ENCODE measurements around the gene MCRIP1. TPM values are rescaled to one million over a fixed set of nuclear protein-coding genes. Genes with fewer than 3 reads are reported as not detected.

The MCRIP1 gene
- total and polyA plus RNA-seq, 2 of the 13 experiments (the other 11 are each of a cell fraction or from before 2014, with no cell fraction given): 79.7 to 84.9 TPM

- ATAC-seq: no peak
- Histone ChIP-seq H3K4me1 (ENCODE audit: insufficient read depth, low read length) (peaks cover 77% of the 10 kb centered on the region), H3K4me3 (replicated peaks in 1 of 3; ENCODE audit: insufficient read depth in 1 of 3, low read depth in 2 of 3, low read length in 3 of 3) (peak overlapping the region; percentile 80 to 98 (median 90)), H3K36me3 (replicated peaks in 1 of 2; ENCODE audit: control insufficient read depth in 1 of 2, insufficient read depth in 2 of 2, low read length in 2 of 2) (peaks cover 26 to 55% of the 10 kb centered on the region in 2 experiments), H3K27ac (ENCODE audit: extremely low read length, insufficient read depth, low read length) (peak overlapping the region; percentile 83), H4K20me1 (ENCODE audit: insufficient read depth, low read length) (peaks cover 32% of the 10 kb centered on the region), H2AFZ (ENCODE audit: low read length) (no peak overlapping the region), H3K9ac (ENCODE audit: insufficient read depth, low read depth, low read length) (peak overlapping the region; percentile 97), H3K9me3 (ENCODE audit: low read length) (no peaks in the 10 kb centered on the region), H3K4me2 (ENCODE audit: low read depth, low read length) (peak overlapping the region; percentile 99), H3K79me2 (ENCODE audit: insufficient read depth, low read length) (peaks cover 85% of the 10 kb centered on the region), H3K27me3 (ENCODE audit: control insufficient read depth in 1 of 2, insufficient read depth in 2 of 2, low read length in 2 of 2) (no peaks in the 10 kb centered on the region; a peak in 1 of 5 replicates)
- DNase-seq (ENCODE audit: low spot score): no peak
- FAIRE-seq: no peak
- intact Hi-C loops (cut with micrococcal nuclease; ENCODE audit: unreplicated experiment) (no loop called here), in situ Hi-C loops (cut with HindIII; ENCODE audit: extremely low pct_ligation_motif_present, low pct_unique_long_range_greater_than_20kb) (no loop called here)
- CTCF ChIA-PET (ENCODE audit: low intra/inter-chr PET ratio, low total read pairs): interaction anchor here (0.6 to 1.2 kb wide), 2 partner anchors 34 to 126 kb away, joined by 3 read pairs; no protein-coding TSS in a partner anchor
- POLR2A ChIA-PET: interaction anchor here (0.7 to 2.7 kb wide), 15 partner anchors 9 to 242 kb away, joined by 3 to 27 read pairs (median 3); partner anchors contain the start of genes CENPX, LRRC45, MCRIP1 and PPP1R27
- TSS peak; percentile 68 for BruUV-seq (replicated peaks)
- 26% methylated on average over 17 of the region's 23 CpGs for WGBS (ENCODE audit: low lambda C conversion rate)
- TF ChIP-seq ZFYVE20 (CRISPR knock-in tag; IDR thresholded peaks at IDR 0.05; ENCODE audit: borderline replicate concordance, low read depth) (no peak), TRIM24 (CRISPR knock-in tag; IDR thresholded peaks at IDR 0.05) (no peak), CAMTA2 (CRISPR knock-in tag; IDR thresholded peaks at IDR 0.05; ENCODE audit: borderline replicate concordance) (0 out of 2 replicates have a peak, but pooled peaks have one; percentile 36), TRIM22 (IDR thresholded peaks at IDR 0.05) (no peak), SAP130 (CRISPR knock-in tag; IDR thresholded peaks at IDR 0.05; ENCODE audit: low read depth) (peak; percentile 55), NR2F1 (CRISPR knock-in tag; IDR thresholded peaks at IDR 0.05) (no peak), ZNF335 (CRISPR knock-in tag; IDR thresholded peaks at IDR 0.05) (0 out of 2 replicates have a peak, but pooled peaks have one; percentile 5), TGIF2 (CRISPR knock-in tag; IDR thresholded peaks at IDR 0.05) (no peak; the same call in 1 of the 2 replicates), ZC3H4 (CRISPR knock-in tag; IDR thresholded peaks at IDR 0.05; ENCODE audit: borderline replicate concordance) (peak; percentile 4; the same call in 1 of the 2 replicates), KDM1A (CRISPR knock-in tag; IDR thresholded peaks at IDR 0.05) (no peak), MEF2D (CRISPR knock-in tag; IDR thresholded peaks at IDR 0.05) (no peak; the same call in 1 of the 2 replicates), ASH2L (IDR thresholded peaks at IDR 0.05; ENCODE audit: insufficient read length, low read depth, low read length) (no peak), EP300 (IDR thresholded peaks at IDR 0.05; ENCODE audit: low read depth in 2 of 2, low read length in 2 of 2) (no peak), EP300 (CRISPR knock-in tag; IDR thresholded peaks at IDR 0.05; ENCODE audit: borderline replicate concordance) (no peak), THAP8 (CRISPR knock-in tag; IDR thresholded peaks at IDR 0.05; ENCODE audit: borderline replicate concordance) (no peak), ZNF225 (CRISPR knock-in tag; IDR thresholded peaks at IDR 0.05) (no peak; the same call in 1 of the 2 replicates), KAT2B (IDR thresholded peaks at IDR 0.05; ENCODE audit: borderline replicate concordance, low read depth, low read length) (no peak)
- TF ChIP-seq, protein P1, sequence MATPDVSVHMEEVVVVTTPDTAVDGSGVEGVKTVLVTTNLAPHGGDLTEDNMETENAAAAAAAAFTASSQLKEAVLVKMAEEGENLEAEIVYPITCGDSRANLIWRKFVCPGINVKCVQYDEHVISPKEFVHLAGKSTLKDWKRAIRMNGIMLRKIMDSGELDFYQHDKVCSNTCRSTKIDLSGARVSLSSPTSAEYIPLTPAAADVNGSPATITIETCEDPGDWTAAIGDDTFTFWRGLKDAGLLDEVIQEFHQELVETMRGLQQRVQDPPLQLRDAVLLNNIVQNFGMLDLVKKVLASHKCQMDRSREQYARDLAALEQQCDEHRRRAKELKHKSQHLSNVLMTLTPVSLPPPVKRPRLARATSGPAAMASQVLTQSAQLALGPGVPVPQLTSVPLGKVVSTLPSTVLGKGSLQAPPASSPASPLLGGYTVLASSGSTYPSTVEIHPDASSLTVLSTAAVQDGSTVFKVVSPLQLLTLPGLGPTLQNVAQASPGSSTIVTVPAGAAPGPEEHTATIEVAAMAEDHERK (CRISPR knock-in tag; IDR thresholded peaks at IDR 0.05; ENCODE audit: low read depth): no peak
Measured at GRCh38 chr17:81858967-81859905, 26.1 kb upstream of the MCRIP1 start.
